Measurements from ENCODE around the gene LASP1.

The LASP1 gene

GRCh38 chr17:38870259-38871165, 654 bp downstream of the LASP1 start:
- peak; percentile 15 for DNase-seq

GRCh38 chr17:38871247-38872015, 1.6 kb downstream of the LASP1 start:
- DNase-seq, result no peak

- DNase-seq, result no peak
Measured at GRCh38 chr17:38872027-38872511, 2.2 kb downstream of the LASP1 start.

GRCh38 chr17:38872671-38873385, 3.0 kb downstream of the LASP1 start:
- no peak for DNase-seq

GRCh38 chr17:38873640-38874380, 4.0 kb downstream of the LASP1 start:
- no peak for DNase-seq

- no peak for DNase-seq
Measured at GRCh38 chr17:38874505-38875400, 4.9 kb downstream of the LASP1 start.

- DNase-seq, result no peak
Measured at GRCh38 chr17:38875477-38876075, 5.7 kb downstream of the LASP1 start.

GRCh38 chr17:38877130-38877851, 7.4 kb downstream of the LASP1 start:
- no peak for DNase-seq

GRCh38 chr17:38879878-38880665, 10.2 kb downstream of the LASP1 start:
- no peak for DNase-seq

GRCh38 chr17:38881600-38882191, 11.8 kb downstream of the LASP1 start:
- DNase-seq, result no peak

GRCh38 chr17:38882870-38883269, 13.0 kb downstream of the LASP1 start:
- no peak for DNase-seq

GRCh38 chr17:38883592-38884526, 14.0 kb downstream of the LASP1 start:
- no peak for DNase-seq

- DNase-seq, result no peak
Measured at GRCh38 chr17:38885044-38885727, 15.3 kb downstream of the LASP1 start.

- no peak for DNase-seq
Measured at GRCh38 chr17:38885728-38886642, 16.1 kb downstream of the LASP1 start.

- DNase-seq, result no peak
Measured at GRCh38 chr17:38886643-38887010, 16.8 kb downstream of the LASP1 start.

- no peak for DNase-seq
Measured at GRCh38 chr17:38888842-38889241, 19.0 kb downstream of the LASP1 start.

Data from SIG-M5 (cell line).